B cell (primary cell): ENCODE results near the gene ETFDH. TPM values are rescaled to one million over a fixed set of nuclear protein-coding genes. Genes with fewer than 3 reads are reported as not detected.

ENCODE experiments used
- ATAC-seq: fragments of 200-7000 bp; cut with Tn5 transposase; one replicate; pipeline ENCODE4 v1.10.0; 2021; ENCODE audit warnings: low read depth, mild to moderate bottlenecking, moderate number of reproducible peaks, moderate library complexity
- CTCF ChIA-PET: fragments of 350-600 bp; sonication (Branson Sonifier 250); formaldehyde crosslinking; loops from one replicate; lab custom pipeline; 2021; ENCODE audit warnings: antibody characterized with exemption, inconsistent platforms; lab: Charles Lee
- POLR2A ChIA-PET: fragments of 350-600 bp; sonication (Branson Sonifier 250); formaldehyde crosslinking; loops from one replicate; lab custom pipeline; 2021; ENCODE audit warnings: antibody characterized with exemption; lab: Charles Lee
- DNase-seq: peaks from one replicate; pipeline ENCODE4 v3.0.0; 2013
- H2AFZ ChIP-seq: 2 replicates; pipeline ENCODE4 v1.6.1; 2012; ENCODE audit warnings: mild to moderate bottlenecking, low read depth, low read length; ENCODE audit not compliant: insufficient read depth, poor library complexity, severe bottlenecking
- H3K27ac ChIP-seq, 2 donors: 1 replicate in 1 of 2; 2 replicates in 1 of 2; pipeline ENCODE4 v1.5.1; 2012 to 2013; ENCODE audit warnings: low read length in 2 of 2, mild to moderate bottlenecking in 2 of 2, moderate library complexity in 1 of 2
- H3K27me3 ChIP-seq, 4 experiments: fragments of 200-600 bp in 1 of 4; sonication (generic) in 1 of 4; replicated peaks in 1 of 4; 1 replicate in 2 of 4; 2 replicates in 2 of 4; pipeline versions ENCODE4 v1.6.1 to v1.7.0; 2013 to 2016; ENCODE audit warnings: low read length in 3 of 4, mild to moderate bottlenecking in 2 of 4, mixed read lengths in 1 of 4, moderate library complexity in 1 of 4; ENCODE audit not compliant: insufficient read depth in 4 of 4, control insufficient read depth in 3 of 4; ENCODE audit errors: control extremely low read depth in 1 of 4
- H3K36me3 ChIP-seq, 2 experiments: replicated peaks in 1 of 2; 1 replicate in 1 of 2; 2 replicates in 1 of 2; pipeline versions ENCODE4 v1.6.1 to v1.7.1; 2013; ENCODE audit warnings: low read length in 1 of 2; ENCODE audit not compliant: insufficient read depth in 2 of 2, control insufficient read depth in 1 of 2; ENCODE audit errors: control extremely low read depth in 1 of 2, extremely low read depth in 1 of 2
- H3K4me1 ChIP-seq, 2 donors: fragments of 200-600 bp in 1 of 2; sonication (generic) in 1 of 2; 1 replicate in 1 of 2; 2 replicates in 1 of 2; pipeline versions ENCODE4 v1.5.1 to v1.6.1; 2013 to 2017; ENCODE audit warnings: low read length in 2 of 2; ENCODE audit not compliant: control insufficient read depth in 2 of 2, insufficient read depth in 2 of 2
- H3K4me2 ChIP-seq: replicated peaks from 2 replicates; pipeline ENCODE3; 2012; ENCODE audit warnings: mild to moderate bottlenecking, low read depth, low read length; ENCODE audit not compliant: poor library complexity, severe bottlenecking
- H3K4me3 ChIP-seq, 5 experiments: fragments of 200-600 bp in 1 of 5; sonication (generic) in 1 of 5; 1 replicate in 3 of 5; 2 replicates in 2 of 5; pipeline versions ENCODE4 v1.5.1 to v1.7.0; 2011 to 2016; ENCODE audit warnings: low read length in 4 of 5, mild to moderate bottlenecking in 4 of 5, low read depth in 2 of 5, control low read depth in 1 of 5, moderate library complexity in 1 of 5; ENCODE audit not compliant: insufficient read depth in 1 of 5; ENCODE audit errors: control extremely low read depth in 1 of 5, extremely low read depth in 1 of 5
- H3K79me2 ChIP-seq: fragments of 200-600 bp; sonication (generic); one replicate; pipeline ENCODE4 v1.6.0; 2016; ENCODE audit warnings: low read length; ENCODE audit not compliant: control insufficient read depth, insufficient read depth
- H3K9ac ChIP-seq: fragments of 200-600 bp; sonication (generic); 2 replicates; pipeline ENCODE4 v1.6.1; 2017; ENCODE audit warnings: mild to moderate bottlenecking, low read length, moderate library complexity
- H3K9me3 ChIP-seq, 3 donors: one replicate each; pipeline versions ENCODE4 v1.6.1 to v1.7.1; 2013; ENCODE audit warnings: low read length in 2 of 3; ENCODE audit not compliant: control insufficient read depth in 2 of 3, insufficient read depth in 1 of 3; ENCODE audit errors: control extremely low read depth in 1 of 3
- H4K20me1 ChIP-seq: 2 replicates; pipeline ENCODE4 v1.6.0; 2012; ENCODE audit warnings: mild to moderate bottlenecking, low read length; ENCODE audit not compliant: insufficient read depth, control insufficient read depth, poor library complexity, severe bottlenecking
- H3K27ac Mint-ChIP-seq: one replicate; pipeline ENCODE4 v1.8.0; 2021; ENCODE audit warnings: mixed read lengths
- H3K27me3 Mint-ChIP-seq: one replicate; pipeline ENCODE4 v1.8.0; 2021; ENCODE audit warnings: mixed read lengths
- H3K4me1 Mint-ChIP-seq: one replicate; pipeline ENCODE4 v1.8.0; 2021; ENCODE audit warnings: mixed read lengths
- H3K4me3 Mint-ChIP-seq: one replicate; pipeline ENCODE4 v1.8.0; 2021; ENCODE audit warnings: mixed read lengths
- H3K9me3 Mint-ChIP-seq: one replicate; pipeline ENCODE4 v1.8.0; 2022; ENCODE audit warnings: mixed read lengths; ENCODE audit not compliant: insufficient read depth
- EZH2 ChIP-seq: IDR thresholded peaks from 2 replicates; pipeline ENCODE4 v1.6.1; 2012; ENCODE audit warnings: borderline replicate concordance, low read depth, mild to moderate bottlenecking, moderate library complexity, low read length; ENCODE audit not compliant: insufficient read depth, poor library complexity, severe bottlenecking
- WGBS: methylation state at CpG from one replicate; pipeline ENCODE4 v1.1.5; 2013; ENCODE audit warnings: missing lambda C conversion rate; ENCODE audit not compliant: insufficient coverage; 5-methylcytosine and 5-hydroxymethylcytosine counted together
- intact Hi-C: fragments of 100-400 bp; cut with micrococcal nuclease; formaldehyde crosslinking; loops from one replicate; pipeline ENCODE4 v1.10.0; 2022
- polyA plus RNA-seq: library from polyadenylated mRNA; depleted of rRNA; stranded (reverse); fragments of >200 nt; gene quantifications from 2 replicates; pipeline ENCODE4 v1.2.3, GENCODE V29; 2012
- total RNA-seq, 2 donors: library from RNA; stranded (reverse); fragments of 120-200 nt in 1 of 2; gene quantifications; 1 replicate in 1 of 2; 2 replicates in 1 of 2; pipeline versions ENCODE4 v1.2.3 to v1.2.4, GENCODE V29; 2013 to 2022
- TF ChIP-seq, protein P1 (sequence below): fragments of 200-600 bp; IDR thresholded peaks from one replicate; pipeline ENCODE4 v1.8.0; 2022; ENCODE audit warnings: antibody characterized with exemption, mild to moderate bottlenecking

Gene ETFDH
- total and polyA plus RNA-seq, 2 donors (not counting 1 experiment from before 2014, with no cell fraction given), result 7.8 to 10.8 TPM

DNA sequence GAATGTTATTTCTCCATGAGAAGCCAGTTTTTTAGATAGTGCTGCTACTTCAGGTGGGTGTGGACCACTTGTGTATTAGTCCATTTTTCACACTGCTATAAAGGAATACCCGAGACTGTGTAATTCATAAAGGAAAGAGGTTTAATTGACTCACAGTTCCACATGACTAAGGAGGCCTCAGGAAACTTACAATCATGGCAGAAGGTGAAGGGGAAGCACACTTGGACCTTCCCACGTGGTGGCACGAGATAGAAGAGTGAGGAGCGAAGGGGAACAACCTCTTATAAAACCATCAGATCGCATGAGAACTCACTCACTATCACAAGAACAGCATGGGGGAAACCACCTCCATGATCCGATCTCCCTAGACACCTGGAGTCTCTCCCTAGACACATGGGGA is 54.5 kb downstream of the ETFDH start:
- 100% methylated on average over 1 of the region's 6 CpGs for WGBS
- no peaks in the 10 kb centered on the region for H3K9me3 Mint-ChIP-seq

DNA sequence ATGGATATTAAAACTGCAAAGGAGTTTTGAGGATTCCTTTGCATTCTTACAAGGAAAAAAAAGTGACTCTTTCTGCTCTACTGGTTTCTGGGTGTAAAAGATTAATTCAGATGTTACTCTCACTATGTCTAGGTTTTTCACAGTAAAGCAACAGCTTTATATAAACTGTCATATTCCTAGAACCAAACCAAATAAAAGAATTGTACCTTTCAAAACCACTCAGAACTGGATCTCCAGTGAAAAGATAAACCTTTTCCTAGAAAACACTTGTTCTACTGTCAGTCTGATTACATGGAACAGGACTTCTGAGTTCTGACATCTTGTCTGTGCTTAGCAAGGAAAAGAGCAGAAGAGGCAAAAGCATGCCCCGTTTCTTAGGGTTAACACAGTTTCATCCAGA is 56.1 kb downstream of the ETFDH start:
- ChIA-PET POLR2A (no interaction called here), CTCF (no interaction called here)
- no peak overlapping the region for H3K4me3 ChIP-seq
- Mint-ChIP-seq H3K4me3 (no peak overlapping the region), H3K4me1 (peaks cover 5% of the 10 kb centered on the region), H3K27ac (no peak overlapping the region), H3K27me3 (peaks cover 53% of the 10 kb centered on the region), H3K9me3 (no peaks in the 10 kb centered on the region)
- H3K9me3 ChIP-seq, result peaks cover 0 to 2% (median 0%) of the 10 kb centered on the region in 3 donors
- H3K27ac ChIP-seq, result no peak overlapping the region
- H3K4me1 ChIP-seq, result peaks cover 0 to 5% of the 10 kb centered on the region in 2 donors
- no peak overlapping the region for H3K4me2 ChIP-seq
- no peaks in the 10 kb centered on the region for H4K20me1 ChIP-seq
- DNase-seq (no peak), ATAC-seq (no peak)
- no peak for TF ChIP-seq EZH2
- TF ChIP-seq, protein P1, sequence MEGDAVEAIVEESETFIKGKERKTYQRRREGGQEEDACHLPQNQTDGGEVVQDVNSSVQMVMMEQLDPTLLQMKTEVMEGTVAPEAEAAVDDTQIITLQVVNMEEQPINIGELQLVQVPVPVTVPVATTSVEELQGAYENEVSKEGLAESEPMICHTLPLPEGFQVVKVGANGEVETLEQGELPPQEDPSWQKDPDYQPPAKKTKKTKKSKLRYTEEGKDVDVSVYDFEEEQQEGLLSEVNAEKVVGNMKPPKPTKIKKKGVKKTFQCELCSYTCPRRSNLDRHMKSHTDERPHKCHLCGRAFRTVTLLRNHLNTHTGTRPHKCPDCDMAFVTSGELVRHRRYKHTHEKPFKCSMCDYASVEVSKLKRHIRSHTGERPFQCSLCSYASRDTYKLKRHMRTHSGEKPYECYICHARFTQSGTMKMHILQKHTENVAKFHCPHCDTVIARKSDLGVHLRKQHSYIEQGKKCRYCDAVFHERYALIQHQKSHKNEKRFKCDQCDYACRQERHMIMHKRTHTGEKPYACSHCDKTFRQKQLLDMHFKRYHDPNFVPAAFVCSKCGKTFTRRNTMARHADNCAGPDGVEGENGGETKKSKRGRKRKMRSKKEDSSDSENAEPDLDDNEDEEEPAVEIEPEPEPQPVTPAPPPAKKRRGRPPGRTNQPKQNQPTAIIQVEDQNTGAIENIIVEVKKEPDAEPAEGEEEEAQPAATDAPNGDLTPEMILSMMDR, result no peak
- no peak overlapping the region for H3K9ac ChIP-seq
- H3K36me3 ChIP-seq, result no peaks in the 10 kb centered on the region
- intact Hi-C loops, result no loop called here
- WGBS, result 80% methylated on average over 1 of the region's 1 CpG
- no peak overlapping the region for H2AFZ ChIP-seq
- H3K27me3 ChIP-seq, result peaks cover 0 to 37% (median 28%) of the 10 kb centered on the region in 4 experiments
- H3K79me2 ChIP-seq, result no peaks in the 10 kb centered on the region

More for the DNA sequence above, 54.5 kb downstream of the ETFDH start:
- ChIA-PET POLR2A (no interaction called here), CTCF (interaction anchor here (1.1 kb wide), 1 partner anchor 15 kb away, joined by 3 read pairs; no protein-coding TSS in a partner anchor)
- ATAC-seq (no peak), DNase-seq (no peak)
- TF ChIP-seq, protein P1, result no peak
- TF ChIP-seq EZH2, result no peak
- peaks cover 0 to 26% (median 24%) of the 10 kb centered on the region in 4 experiments for H3K27me3 ChIP-seq
- H3K79me2 ChIP-seq, result peaks cover 14% of the 10 kb centered on the region
- H3K36me3 ChIP-seq, result no peaks in the 10 kb centered on the region
- no peak overlapping the region for H3K9ac ChIP-seq
- intact Hi-C loops, result no loop called here
- Mint-ChIP-seq H3K27me3 (peaks cover 42% of the 10 kb centered on the region), H3K27ac (no peak overlapping the region), H3K4me1 (peaks cover 15% of the 10 kb centered on the region), H3K4me3 (no peak overlapping the region)
- H3K4me1 ChIP-seq, result peaks cover 7 to 12% of the 10 kb centered on the region in 2 donors
- H3K4me2 ChIP-seq, result no peak overlapping the region
- no peak overlapping the region for H3K4me3 ChIP-seq
- no peaks in the 10 kb centered on the region for H3K9me3 ChIP-seq
- H4K20me1 ChIP-seq, result no peaks in the 10 kb centered on the region
- no peak overlapping the region for H2AFZ ChIP-seq
- H3K27ac ChIP-seq, result no peak overlapping the region
